Measurements from ENCODE around the gene PDE4B.

PDE4B gene

DNA sequence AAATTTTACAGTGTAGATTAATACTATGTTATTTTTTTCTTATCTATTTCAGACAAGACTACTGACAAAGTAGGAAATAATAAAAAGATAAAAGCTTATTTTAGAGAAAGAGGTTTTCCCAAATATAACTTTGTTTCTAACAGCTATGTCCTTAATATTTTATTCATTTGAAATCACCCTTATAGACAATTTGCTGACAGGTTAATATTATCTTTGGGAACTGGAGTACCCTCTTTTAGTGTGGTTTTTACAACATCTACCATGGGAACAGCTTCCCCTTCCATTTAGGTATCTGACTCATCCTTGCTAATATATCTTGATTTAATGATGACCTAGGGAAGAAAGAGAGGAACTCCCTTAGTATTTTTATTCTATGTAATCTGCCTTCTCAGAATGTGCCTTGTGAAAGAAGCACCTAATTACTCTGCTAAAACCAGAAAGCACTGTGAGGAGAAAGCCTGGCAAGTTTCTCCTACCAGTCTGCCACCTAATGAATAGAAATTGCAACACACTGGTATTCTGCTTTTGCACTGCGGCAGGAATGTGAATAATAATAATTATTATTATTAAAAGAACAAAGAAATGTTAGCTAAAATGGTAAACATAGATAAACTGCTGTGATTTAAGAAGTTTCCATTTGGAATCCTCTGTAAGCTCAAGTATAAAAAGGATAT is 192.8 kb downstream of the PDE4B start:
- TF ChIP-seq, protein P1, sequence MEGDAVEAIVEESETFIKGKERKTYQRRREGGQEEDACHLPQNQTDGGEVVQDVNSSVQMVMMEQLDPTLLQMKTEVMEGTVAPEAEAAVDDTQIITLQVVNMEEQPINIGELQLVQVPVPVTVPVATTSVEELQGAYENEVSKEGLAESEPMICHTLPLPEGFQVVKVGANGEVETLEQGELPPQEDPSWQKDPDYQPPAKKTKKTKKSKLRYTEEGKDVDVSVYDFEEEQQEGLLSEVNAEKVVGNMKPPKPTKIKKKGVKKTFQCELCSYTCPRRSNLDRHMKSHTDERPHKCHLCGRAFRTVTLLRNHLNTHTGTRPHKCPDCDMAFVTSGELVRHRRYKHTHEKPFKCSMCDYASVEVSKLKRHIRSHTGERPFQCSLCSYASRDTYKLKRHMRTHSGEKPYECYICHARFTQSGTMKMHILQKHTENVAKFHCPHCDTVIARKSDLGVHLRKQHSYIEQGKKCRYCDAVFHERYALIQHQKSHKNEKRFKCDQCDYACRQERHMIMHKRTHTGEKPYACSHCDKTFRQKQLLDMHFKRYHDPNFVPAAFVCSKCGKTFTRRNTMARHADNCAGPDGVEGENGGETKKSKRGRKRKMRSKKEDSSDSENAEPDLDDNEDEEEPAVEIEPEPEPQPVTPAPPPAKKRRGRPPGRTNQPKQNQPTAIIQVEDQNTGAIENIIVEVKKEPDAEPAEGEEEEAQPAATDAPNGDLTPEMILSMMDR (IDR thresholded peaks at IDR 0.05; ENCODE audit: borderline replicate concordance, insufficient read depth, low read depth, low read length) = no peak
- no peak overlapping the region for H3K4me3 ChIP-seq (ENCODE audit: low read depth, low read length)

DNA sequence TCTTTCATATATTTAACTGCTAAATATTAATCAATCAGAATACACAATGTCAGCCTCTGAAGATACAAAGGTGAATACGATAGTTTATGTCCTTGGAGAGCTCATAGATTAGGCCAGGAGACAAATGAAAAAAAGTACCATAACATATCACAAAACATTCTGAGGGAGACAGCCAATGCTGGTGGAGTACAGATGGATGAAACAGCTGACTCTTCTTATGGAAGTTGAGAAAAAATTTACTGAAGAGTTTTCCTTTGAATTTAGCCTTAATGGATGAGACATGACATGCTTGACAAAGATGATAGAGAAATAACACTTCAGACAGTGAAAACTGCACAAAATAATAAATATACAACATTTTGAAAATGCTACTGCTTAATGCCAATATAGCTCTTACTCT is 193.5 kb downstream of the PDE4B start:
- TF ChIP-seq, protein P1 (IDR thresholded peaks at IDR 0.05; ENCODE audit: borderline replicate concordance, insufficient read depth, low read depth, low read length) = no peak
- H3K4me3 ChIP-seq (ENCODE audit: low read depth, low read length) = no peak overlapping the region

DNA sequence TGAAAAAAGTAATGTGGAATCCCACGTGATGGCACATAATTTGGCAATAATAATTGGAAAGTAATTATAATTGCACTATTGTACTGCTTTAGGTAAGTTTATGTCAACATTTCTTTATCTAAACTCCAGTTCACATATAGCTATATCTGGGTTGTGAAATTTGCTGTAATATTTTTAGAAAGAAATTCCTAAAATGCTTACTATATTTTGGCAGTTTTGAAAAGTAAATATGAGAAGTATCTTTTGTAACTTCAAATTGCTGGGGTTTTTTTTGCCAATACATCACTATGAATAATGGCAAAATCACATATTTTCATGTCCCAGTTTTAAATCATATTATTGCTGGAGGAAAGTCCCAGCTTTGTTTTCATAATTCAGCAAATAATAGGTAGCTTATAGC is 197.5 kb downstream of the PDE4B start:
- H3K4me3 ChIP-seq (ENCODE audit: low read depth, low read length) = no peak overlapping the region
- TF ChIP-seq, protein P1 (IDR thresholded peaks at IDR 0.05; ENCODE audit: borderline replicate concordance, insufficient read depth, low read depth, low read length) = no peak

DNA sequence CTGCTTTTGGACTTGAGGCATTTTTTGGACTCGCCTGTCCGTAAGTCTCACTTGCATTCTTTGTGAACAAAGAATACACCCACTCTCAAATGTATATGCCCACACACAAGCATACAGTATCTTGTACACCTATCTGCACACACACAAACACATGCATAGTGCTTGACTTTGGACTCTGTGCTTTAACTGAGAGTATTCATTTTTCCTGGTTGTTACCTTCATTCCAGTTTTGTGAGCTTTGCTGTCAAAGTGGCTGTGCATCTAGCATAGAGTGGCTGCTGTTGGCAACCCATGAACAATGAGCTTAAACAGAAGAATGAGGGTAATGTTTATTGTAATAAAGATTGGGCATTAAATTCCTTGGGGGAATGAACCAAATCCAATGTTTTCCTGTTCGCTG is 199.0 kb downstream of the PDE4B start:
- H3K4me3 ChIP-seq (ENCODE audit: low read depth, low read length) = no peak overlapping the region
- TF ChIP-seq, protein P1 (IDR thresholded peaks at IDR 0.05; ENCODE audit: borderline replicate concordance, insufficient read depth, low read depth, low read length) = no peak

DNA sequence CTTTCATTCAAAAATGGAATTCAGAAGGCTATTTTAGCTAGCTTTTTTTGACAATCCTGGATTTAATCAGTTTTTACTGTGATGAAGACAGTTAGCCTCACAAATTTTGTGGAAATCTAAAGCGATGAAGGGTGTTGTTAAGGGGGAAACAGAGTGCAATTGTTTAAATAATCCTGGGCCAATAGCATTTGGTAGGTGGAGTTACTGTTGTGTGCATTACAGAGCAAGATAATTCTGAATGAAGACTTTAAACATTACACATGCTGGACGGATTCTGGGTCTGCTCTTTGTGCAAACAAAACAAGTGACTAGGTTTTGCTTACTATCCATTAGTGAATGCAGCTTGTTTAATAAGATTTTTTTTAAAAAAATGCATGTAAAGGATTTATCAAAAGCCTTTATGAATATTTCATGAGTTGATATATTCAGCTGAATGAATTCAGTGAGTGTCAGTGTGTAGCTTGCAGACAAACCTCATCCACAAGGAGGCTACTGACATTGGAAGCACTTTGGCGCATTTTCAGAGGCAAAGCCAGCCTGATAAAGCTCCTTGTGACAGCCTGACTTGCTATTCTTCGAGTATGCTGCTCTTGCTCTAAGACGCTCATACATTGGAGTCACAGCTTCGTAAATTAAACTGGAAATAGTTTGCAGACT is 199.6 kb downstream of the PDE4B start:
- no peak overlapping the region for H3K4me3 ChIP-seq (ENCODE audit: low read depth, low read length)
- TF ChIP-seq, protein P1 (IDR thresholded peaks at IDR 0.05; ENCODE audit: borderline replicate concordance, insufficient read depth, low read depth, low read length) = no peak

DNA sequence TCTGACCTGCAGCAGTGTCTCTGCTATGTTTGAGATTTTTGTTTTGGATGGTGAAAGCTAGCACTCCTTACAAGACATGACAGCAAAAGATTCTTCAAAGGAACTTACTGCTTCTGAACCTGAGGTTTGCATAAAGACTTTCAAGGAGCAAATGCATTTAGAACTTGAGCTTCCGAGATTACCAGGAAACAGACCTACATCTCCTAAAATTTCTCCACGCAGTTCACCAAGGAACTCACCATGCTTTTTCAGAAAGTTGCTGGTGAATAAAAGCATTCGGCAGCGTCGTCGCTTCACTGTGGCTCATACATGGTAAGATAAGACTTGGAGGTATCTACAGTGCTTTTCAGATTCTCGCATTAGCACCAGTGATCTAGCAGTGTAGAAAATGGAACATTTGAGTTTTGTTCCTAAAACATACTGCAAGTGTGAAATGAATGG is 200.2 kb downstream of the PDE4B start:
- H3K4me3 ChIP-seq (ENCODE audit: low read depth, low read length) = no peak overlapping the region
- TF ChIP-seq, protein P1 (IDR thresholded peaks at IDR 0.05; ENCODE audit: borderline replicate concordance, insufficient read depth, low read depth, low read length) = no peak

DNA sequence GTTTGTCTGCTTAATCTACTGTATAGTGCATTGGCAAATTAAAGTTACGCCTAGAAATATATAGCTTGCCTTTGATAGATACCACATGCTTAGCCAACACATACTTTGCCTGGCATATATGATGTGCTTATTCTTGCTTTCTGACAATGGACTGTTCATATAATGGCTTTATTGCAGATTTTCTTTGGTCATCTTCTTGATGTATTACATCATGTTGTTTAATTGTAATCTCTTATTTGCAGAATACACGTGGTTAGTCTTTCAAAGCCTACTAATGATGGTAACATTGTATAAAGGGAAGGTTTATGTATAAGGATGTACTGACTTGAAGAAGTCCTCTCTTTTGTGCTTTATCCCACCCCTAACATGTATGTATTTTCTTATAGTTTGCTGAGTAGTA is 201.5 kb downstream of the PDE4B start:
- no peak overlapping the region for H3K4me3 ChIP-seq (ENCODE audit: low read depth, low read length)
- TF ChIP-seq, protein P1 (IDR thresholded peaks at IDR 0.05; ENCODE audit: borderline replicate concordance, insufficient read depth, low read depth, low read length) = no peak

Data from GM12875 (cell line).